ENCODE results near the gene AGR2. TPM values are rescaled to one million over a fixed set of nuclear protein-coding genes. Genes with fewer than 3 reads are reported as not detected.

AGR2 gene
- polyA plus RNA-seq, 1 of the 3 experiments (the other 2 are of a cell fraction): not detected

- DNase-seq: no peak
- Histone ChIP-seq H3K9me3 (no peaks in the 10 kb centered on the region), H3F3A (replicated peaks; ENCODE audit: insufficient read depth) (peaks cover 5% of the 10 kb centered on the region), H3K9me2 (no peaks in the 10 kb centered on the region), H3K79me2 (ENCODE audit: insufficient read depth) (no peaks in the 10 kb centered on the region), H3K4me1 (ENCODE audit: control insufficient read depth in 1 of 2, insufficient read depth in 2 of 2, low read depth in 1 of 2, low read length in 1 of 2) (peaks cover 0 to 14% of the 10 kb centered on the region in 2 experiments; a peak in 2 of 4 replicates), H2AFZ (ENCODE audit: low read depth) (no peak overlapping the region), H3K4me2 (no peak overlapping the region), H3K4me3 (ENCODE audit: low read depth in 2 of 2, low read length in 1 of 2) (no peak overlapping the region), H4K20me1 (ENCODE audit: insufficient read depth) (no peaks in the 10 kb centered on the region), H3K27me3 (ENCODE audit: insufficient read depth) (no peaks in the 10 kb centered on the region), H3K9ac (no peak overlapping the region), H3K36me3 (replicated peaks in 1 of 2; ENCODE audit: control insufficient read depth in 1 of 2, insufficient read depth in 2 of 2, low read length in 1 of 2) (no peaks in the 10 kb centered on the region), H3K27ac (ENCODE audit: low read depth in 2 of 2, low read length in 1 of 2) (no peak overlapping the region)
- CTCF ChIA-PET: interaction anchor here (0.9 to 1.1 kb wide), 3 partner anchors 12 to 26 kb away, joined by 3 to 4 read pairs (median 3); no protein-coding TSS in a partner anchor
- POLR2A ChIA-PET: no interaction called here
- TF ChIP-seq SMC3 (IDR thresholded peaks at IDR 0.05; ENCODE audit: low read depth, low read length) (no peak), YY1 (IDR thresholded peaks at IDR 0.05; ENCODE audit: low read depth) (no peak)
Measured at GRCh38 chr7:16755397-16755796, 49.4 kb downstream of the AGR2 start.

GRCh38 chr7:16754856-16755317 lies 49.9 kb downstream of the AGR2 start:
- no peak for DNase-seq
- no peak overlapping the region for H3K4me2 ChIP-seq
- no peak overlapping the region for H2AFZ ChIP-seq (ENCODE audit: low read depth)
- H3K9me3 ChIP-seq: no peaks in the 10 kb centered on the region
- POLR2A ChIA-PET: no interaction called here
- WGBS (ENCODE audit: low lambda C conversion rate): 95% methylated on average over 6 of the region's 6 CpGs
- H3K27me3 ChIP-seq (ENCODE audit: insufficient read depth): no peaks in the 10 kb centered on the region
- H3K79me2 ChIP-seq (ENCODE audit: insufficient read depth): no peaks in the 10 kb centered on the region
- H4K20me1 ChIP-seq (ENCODE audit: insufficient read depth): no peaks in the 10 kb centered on the region
- no peak overlapping the region for H3K27ac ChIP-seq (ENCODE audit: low read depth in 2 of 2, low read length in 1 of 2)
- peaks cover 5% of the 10 kb centered on the region for H3F3A ChIP-seq (replicated peaks; ENCODE audit: insufficient read depth)
- H3K4me1 ChIP-seq (ENCODE audit: control insufficient read depth in 1 of 2, insufficient read depth in 2 of 2, low read depth in 1 of 2, low read length in 1 of 2): peaks cover 0 to 14% of the 10 kb centered on the region in 2 experiments; a peak in 2 of 4 replicates
- no peak overlapping the region for H3K9ac ChIP-seq
- H3K36me3 ChIP-seq (replicated peaks in 1 of 2; ENCODE audit: control insufficient read depth in 1 of 2, insufficient read depth in 2 of 2, low read length in 1 of 2): no peaks in the 10 kb centered on the region
- no peak for TF ChIP-seq TAF1 (IDR thresholded peaks at IDR 0.05; ENCODE audit: borderline replicate concordance, low read depth, low read length)
- TF ChIP-seq ELF1 (IDR thresholded peaks at IDR 0.05): no peak
- TF ChIP-seq PBX3 (IDR thresholded peaks at IDR 0.05): no peak
- no peak for TF ChIP-seq MXI1 (IDR thresholded peaks at IDR 0.05; ENCODE audit: low read depth, low read length)
- TF ChIP-seq REST (IDR thresholded peaks at IDR 0.05; ENCODE audit: low read depth, low read length): no peak
- TF ChIP-seq RAD21 (IDR thresholded peaks at IDR 0.05; ENCODE audit: low read length): no peak
- no peak for TF ChIP-seq EZH2phosphoT487 (IDR thresholded peaks at IDR 0.05; ENCODE audit: borderline replicate concordance, low read depth)
- no peak for TF ChIP-seq RXRA (IDR thresholded peaks at IDR 0.05; ENCODE audit: borderline replicate concordance, low read depth)
- no peak for TF ChIP-seq CTCF (IDR thresholded peaks at IDR 0.05)
- no peak for TF ChIP-seq NFIC (IDR thresholded peaks at IDR 0.05; ENCODE audit: borderline replicate concordance)
- no peak for TF ChIP-seq SIN3A (IDR thresholded peaks at IDR 0.05; ENCODE audit: borderline replicate concordance, low read depth, low read length)
- no peak for TF ChIP-seq SMC3 (IDR thresholded peaks at IDR 0.05; ENCODE audit: low read depth, low read length)
- no peak for TF ChIP-seq GABPA (IDR thresholded peaks at IDR 0.05; ENCODE audit: low read depth)
- no peak for TF ChIP-seq NRF1 (IDR thresholded peaks at IDR 0.05; ENCODE audit: low read depth, low read length)
- TF ChIP-seq RCOR1 (IDR thresholded peaks at IDR 0.05; ENCODE audit: low read length): no peak
- TF ChIP-seq FOXJ3 (CRISPR knock-in tag; IDR thresholded peaks at IDR 0.05): no peak
- no peak for TF ChIP-seq CHD2 (IDR thresholded peaks at IDR 0.05; ENCODE audit: low read length, partially characterized antibody)
- no peak overlapping the region; a peak in 1 of 4 replicates for H3K4me3 ChIP-seq (ENCODE audit: low read depth in 2 of 2, low read length in 1 of 2)
- no peaks in the 10 kb centered on the region for H3K9me2 ChIP-seq
- CTCF ChIA-PET: interaction anchor here (0.9 to 1.6 kb wide), 4 partner anchors 13 to 46 kb away, joined by 3 to 6 read pairs (median 3); no protein-coding TSS in a partner anchor
